KBM-7 (cell line): ENCODE measurements around the gene MALSU1.

Source experiments
- DNase-seq: peaks from one replicate; pipeline ENCODE4 v3.0.0-alpha.2; 2015
- in situ Hi-C: fragments of 300-500 bp; cut with MboI; formaldehyde crosslinking; loops from 2 replicates; pipeline ENCODE4 v1.14.3; 2020; ENCODE audit warnings: low sequenced_read_pairs, low pct_unique_long_range_greater_than_20kb, mixed read lengths

The MALSU1 gene

DNA sequence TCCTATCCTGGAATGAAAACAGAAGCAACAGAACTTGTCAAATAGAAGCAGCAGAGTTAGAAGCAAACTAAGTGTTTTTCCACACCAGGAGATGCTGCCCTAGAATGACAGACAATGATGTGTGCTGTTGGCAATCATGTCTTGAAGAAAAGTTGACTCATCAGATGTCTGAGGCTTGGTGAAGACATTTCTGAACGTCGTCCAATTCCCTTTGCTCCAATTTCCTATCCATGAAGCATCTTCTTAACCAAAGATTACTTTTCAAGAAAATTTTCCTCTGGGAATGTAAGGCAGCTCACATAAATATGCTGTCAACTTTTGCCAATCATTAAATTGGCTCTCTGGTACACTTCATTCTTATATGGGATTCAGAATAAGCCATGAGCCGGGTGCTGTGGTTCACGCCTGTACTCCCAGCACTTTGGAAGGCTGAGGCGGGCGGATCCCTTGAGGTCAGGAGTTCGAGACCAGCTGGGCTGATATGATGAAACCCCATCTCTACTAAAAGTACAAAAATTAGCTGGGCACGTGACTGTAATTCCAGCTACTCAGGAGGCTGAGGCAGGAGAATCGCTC, 34.6 kb downstream of the MALSU1 start:
- in situ Hi-C loops: no loop called here
- no peak for DNase-seq

DNA sequence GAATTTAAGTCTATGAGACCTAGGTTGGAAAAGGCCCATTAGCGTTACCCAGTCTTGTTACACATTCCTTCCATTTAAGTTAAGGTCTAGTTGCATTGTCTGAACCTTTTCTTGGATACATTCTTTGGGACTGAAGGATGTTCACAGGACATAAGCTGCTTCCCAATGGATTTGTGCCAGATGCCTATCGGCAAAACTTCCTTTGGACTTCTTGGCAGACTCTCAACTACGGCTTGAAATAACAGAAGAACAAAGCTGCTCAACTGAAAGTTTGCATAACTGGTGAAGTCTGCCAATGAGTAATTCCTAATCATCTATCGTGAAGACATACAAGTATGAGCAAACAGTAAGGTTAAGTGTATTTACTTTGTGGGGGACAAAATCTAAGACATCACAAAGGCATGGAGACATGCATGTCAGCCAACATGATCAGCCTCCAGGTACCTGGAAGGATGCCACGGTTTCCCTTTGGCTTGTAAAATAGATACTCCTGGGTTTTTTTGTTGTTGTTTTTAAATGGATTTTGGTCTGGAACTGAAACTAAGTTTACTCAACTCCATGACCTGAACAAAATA, 35.4 kb downstream of the MALSU1 start:
- in situ Hi-C loops: no loop called here

DNA sequence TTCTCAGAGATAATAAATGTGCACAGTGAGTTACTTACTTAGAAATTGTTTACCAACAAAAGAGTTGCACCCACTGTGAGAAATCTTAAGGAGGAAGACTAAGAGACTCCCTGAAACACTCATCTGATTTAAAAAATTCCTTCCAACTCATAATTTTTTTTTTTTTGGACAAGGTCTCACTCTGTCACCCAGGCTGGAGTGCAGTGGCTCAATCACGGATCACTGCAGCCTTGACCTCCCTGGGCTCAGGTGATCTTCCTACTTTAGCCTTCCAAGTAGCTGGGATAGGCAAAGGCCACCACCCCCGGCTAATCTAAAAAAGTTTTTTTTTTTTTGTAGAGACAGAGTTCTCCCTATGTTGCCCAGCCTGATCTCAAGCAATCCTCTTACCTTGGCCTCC, 36.0 kb downstream of the MALSU1 start:
- DNase-seq: no peak
- in situ Hi-C loops: no loop called here

More for the DNA sequence above, 35.4 kb downstream of the MALSU1 start:
- no peak for DNase-seq

DNA sequence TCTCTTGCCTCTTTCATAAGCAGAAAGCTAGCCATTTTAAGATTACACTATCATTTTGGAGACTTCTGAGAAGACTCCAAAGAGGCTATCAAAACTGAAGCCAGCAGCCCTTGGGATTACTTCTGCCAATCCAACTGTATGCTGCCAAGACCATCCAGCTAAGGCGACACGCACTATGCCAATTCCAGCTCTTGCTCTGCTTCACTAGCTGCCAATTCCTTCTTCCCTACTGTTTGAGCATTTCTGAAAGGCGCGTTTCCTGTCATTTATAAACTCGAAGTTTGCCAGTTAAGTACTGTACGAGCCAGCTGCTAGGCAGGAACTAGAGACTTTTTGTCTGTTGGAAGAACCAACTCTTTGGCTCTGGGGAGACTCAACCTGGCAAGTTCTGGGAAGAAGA, 36.5 kb downstream of the MALSU1 start:
- no peak for DNase-seq
- in situ Hi-C loops: no loop called here

DNA sequence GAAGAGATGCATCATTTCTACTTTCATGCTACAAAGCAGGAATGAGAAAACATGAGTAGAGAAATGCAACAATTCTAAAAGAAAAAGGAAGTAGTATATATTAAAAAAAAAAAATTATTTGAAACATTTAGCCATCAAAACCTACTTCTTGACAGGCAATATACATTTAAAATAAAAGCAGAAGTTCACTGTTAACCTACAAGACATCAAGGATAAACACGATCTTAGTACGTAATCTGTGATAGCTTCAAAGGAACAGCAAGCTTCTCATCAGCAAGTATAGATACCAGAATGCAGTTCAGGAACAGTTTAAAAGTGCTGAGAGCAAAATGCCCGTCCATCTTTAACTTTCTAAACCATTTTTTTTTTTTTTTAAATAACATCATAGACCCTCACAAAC, 36.9 kb downstream of the MALSU1 start:
- in situ Hi-C loops: no loop called here
- no peak for DNase-seq

DNA sequence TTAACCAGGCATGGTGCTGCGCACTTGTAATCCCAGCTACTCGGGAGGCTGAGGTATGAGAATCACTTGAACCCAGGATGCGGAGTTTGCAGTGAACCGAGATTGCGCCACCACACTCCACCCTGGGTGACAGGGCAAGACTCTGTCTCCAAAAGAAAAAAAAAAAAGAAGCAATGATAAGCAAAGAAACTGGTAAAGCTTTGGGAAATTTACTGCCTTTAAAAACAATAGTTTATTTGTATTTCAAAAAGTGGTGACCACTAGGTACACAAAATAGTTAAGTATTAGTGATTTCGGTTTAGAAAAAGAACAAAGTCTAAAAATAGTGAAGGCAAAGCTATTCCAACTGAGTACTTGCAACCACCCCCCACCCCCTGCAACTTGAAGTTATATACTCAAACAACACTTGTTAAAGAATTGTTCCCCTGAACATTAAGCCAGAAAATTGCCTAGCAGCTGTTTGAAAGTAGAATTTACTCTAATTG, 37.7 kb downstream of the MALSU1 start:
- in situ Hi-C loops: no loop called here
- DNase-seq: no peak

DNA sequence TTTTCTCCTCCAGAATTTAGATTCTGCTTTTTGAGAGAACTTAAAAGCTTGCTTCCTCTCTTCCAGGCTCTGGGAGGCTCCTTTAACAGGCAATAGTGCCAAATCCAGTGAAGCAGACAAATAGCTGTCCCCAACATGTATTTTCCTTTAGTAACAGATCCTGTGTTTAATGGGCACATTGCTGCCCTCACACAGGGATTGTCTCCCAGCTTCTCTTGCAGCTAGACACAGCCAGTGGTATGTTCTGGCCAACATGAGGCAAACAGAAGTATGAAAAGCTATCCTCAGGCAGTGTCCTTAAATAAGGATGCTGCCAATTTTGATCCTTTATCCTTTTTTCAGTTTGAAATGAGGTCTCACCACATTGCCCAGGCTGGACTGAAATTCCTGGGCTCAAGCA, 38.2 kb downstream of the MALSU1 start:
- DNase-seq: no peak
- in situ Hi-C loops: no loop called here

DNA sequence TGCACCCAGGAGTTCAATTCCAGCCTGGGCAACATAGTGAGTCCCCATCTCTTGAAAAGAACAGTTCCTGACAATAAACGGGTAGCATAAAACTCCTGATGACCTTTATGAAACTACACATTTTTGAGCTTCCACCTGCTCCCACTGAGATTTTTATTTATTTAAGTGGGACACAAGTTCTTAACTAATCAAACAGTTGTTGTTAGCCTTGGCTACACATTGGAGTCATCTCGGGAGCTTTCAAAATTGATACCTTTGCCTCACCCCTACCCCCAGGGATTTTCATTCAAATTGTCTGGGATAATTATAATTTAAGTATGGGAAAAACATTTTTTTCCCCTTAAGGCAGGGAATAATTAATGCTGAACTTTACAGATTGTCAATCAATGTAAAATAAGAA, 39.3 kb downstream of the MALSU1 start:
- no peak for DNase-seq
- in situ Hi-C loops: no loop called here

DNA sequence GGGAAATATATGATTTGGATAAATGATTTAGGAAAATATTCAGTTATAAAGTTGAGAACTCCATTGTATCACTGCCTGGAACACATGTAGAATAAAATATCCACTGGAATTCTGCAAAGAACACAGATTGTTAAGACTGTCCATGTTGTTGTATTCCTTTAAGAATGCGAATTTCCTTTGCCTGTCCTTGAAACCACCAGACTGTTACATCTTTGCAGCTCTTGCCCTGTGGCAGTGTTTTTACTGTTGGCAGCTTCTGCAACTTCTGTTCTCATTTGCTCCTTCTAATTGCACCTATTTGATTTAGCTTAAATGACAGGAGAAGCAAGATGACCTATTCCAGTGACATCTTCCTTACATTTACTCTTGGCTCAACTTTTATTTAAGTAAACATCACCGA, 39.7 kb downstream of the MALSU1 start:
- in situ Hi-C loops: no loop called here
- DNase-seq: no peak

DNA sequence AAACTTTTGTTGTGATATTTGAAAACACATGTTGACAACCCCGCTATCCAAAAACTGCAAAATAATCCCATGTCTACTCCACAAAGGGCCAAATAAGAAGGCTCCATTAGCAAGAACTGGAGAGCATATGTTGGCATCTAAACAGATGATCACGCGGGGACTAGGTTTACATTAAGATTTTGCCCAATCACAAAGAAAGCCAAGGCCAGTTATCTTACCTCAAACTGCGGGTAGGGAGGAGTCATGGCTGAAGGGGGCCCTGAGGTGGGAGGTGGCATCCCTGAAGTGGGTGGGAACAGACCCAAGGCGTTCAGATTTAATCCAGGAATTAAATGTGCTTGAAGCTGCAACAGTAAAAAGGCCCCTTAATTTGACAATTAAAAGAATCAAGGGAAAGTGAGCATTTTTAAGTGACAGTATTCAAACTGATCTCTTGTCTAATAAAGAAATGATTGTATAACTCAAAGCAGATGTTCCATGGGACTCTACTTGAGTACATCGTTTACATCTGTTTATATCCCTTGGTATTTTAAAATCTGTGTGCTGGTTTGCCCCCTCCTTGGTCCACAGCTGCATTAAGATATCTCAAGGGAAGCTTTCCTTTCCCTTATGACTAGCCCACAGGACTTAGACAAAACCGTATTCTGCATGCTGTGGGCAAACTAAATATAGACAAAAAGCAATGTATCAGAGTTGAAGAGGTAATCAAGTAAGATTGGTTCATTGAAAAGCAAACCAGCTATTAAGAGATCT, 42.9 kb downstream of the MALSU1 start:
- DNase-seq: no peak
- in situ Hi-C loops: no loop called here

DNA sequence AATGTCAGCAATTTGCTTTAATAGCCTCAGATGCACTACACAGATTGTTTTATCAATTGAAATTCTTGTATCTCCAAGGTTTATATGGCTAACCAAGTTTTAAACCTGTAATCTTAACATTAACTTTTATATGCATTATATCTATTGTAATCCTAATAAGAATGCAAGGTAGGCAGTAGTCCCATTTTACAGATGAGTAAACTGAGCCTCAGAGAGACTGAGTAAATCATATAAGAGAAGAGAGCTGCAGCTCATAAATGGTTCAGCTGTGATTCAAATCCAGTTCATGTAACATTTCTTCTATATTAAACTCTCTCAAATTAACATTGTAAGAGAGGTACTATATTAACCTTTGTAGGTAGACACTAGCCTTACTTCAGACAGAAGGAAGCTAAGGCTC, 44.0 kb downstream of the MALSU1 start:
- DNase-seq: no peak
- in situ Hi-C loops: no loop called here

DNA sequence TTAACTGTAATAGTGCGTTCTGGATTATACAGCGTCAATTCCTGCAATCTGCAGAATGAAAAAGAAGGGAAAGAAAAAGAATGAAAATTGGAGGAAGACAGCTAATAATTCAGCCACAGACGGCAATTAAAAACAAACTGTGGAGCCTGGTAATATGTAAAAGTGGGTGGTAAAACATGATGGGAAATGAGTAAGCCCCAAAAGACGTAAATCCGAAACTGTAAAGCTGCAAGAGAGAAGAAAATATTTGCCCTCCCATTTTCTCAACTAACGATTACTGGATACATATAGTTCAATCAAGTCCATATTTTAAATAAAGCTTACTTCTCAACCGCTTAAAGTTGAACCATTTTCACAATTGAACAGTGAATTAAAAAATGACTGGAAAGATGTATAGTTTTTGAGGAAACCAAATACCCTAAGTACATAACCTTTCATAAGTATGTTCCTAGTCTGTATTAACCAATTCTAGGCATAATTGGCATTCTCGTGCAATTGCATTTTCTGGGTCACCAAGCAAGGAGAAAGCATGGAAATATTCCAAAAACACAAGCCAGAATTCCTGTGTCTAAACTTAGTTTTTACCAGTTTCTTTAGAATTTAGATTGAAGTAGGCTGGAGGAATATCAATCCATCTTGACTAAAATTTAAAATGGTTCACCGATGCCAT, 44.8 kb downstream of the MALSU1 start:
- no peak for DNase-seq
- in situ Hi-C loops: no loop called here

DNA sequence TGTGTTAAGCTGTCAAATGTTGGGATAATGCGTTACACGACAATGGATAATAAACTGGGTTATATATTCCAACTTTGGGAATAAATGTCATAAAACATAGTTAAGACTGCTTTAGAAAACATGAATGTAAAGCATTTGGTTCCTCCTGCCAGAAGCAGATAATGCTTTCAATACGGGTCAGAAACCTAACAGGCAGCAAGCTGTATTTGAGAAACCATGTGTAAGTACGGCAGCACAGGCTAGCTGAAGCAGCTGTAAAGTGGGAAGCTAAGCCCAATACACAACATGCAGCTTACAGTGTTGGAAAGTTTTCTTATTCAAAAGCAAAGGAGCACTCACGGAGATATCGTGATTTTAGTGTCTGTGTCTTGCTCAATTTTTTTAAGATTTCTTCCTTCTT, 46.5 kb downstream of the MALSU1 start:
- in situ Hi-C loops: no loop called here
- DNase-seq: no peak

DNA sequence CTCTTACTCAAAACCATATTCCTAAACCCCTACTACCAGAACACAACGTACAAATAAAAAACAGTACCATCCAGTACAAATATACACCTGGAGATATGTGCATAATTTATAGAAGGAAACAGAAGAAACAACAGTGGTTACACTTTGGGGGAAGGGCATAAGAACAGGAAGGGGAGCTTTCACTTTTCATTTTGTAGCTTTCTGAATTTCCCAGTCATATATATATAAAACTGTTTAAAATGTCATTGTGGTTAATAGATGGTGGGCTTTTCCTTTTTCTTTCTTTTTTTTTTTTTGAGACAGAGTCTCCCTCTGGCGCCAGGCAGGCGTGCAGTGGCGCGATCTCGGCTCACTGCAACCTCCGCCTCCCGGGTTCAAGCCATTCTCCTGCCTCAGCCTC, 47.2 kb downstream of the MALSU1 start:
- in situ Hi-C loops: no loop called here

DNA sequence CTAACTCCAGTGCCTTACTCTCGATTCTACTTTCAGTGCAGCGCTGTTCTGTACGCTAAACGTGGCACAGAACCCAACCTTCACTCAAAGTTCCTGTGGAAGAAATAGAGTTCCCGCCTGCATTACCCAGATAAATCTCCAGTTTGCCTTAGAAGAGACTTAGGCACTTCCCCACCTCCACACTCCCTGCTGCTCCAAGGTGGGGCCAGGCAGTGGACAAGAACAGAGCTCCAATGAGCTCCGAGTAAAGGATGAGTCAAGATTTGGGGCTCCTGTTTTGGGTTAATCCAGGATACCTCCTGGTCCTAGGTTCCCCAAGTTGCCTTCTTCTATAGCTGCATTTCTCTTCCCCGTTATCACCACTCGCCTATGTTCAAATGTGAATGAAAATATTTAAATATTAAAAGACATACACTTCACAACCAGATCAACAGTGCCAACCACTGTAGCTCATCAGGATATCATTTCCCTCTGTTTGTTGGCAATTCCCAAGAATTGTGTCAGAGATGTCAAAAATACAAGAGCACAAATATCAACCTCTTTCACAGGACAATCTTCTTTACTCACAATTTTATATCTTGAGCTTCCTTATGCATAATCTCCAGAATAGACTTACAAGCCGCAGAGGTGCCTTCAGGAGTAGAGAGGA, 48.0 kb downstream of the MALSU1 start:
- in situ Hi-C loops: no loop called here
- no peak for DNase-seq

More for the DNA sequence above, 47.2 kb downstream of the MALSU1 start:
- DNase-seq: no peak

DNA sequence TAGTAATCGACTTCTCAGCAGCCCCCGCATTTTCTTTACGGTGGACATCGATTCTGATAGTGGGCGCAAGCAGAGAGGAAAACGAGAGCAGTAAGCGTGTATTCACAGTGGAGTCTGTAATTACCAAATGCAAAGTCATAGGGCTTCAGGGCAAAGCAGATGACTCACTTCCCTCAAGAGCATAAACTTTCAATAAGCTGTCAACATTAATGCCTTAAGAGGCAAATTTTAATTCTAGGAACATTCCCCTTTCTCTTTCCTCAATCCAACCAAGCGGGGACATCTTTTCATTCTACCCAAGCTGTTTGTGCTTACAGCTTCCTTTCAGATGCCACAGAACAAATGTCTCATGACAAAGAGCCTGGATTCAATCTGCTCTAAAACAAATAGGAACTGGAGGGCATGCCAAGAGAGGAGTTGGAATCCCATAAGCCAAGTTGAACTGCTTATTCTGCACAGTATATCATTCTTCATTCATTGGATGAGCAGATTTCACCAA, 48.6 kb downstream of the MALSU1 start:
- DNase-seq: peak; percentile 18
- in situ Hi-C loops: no loop called here

DNA sequence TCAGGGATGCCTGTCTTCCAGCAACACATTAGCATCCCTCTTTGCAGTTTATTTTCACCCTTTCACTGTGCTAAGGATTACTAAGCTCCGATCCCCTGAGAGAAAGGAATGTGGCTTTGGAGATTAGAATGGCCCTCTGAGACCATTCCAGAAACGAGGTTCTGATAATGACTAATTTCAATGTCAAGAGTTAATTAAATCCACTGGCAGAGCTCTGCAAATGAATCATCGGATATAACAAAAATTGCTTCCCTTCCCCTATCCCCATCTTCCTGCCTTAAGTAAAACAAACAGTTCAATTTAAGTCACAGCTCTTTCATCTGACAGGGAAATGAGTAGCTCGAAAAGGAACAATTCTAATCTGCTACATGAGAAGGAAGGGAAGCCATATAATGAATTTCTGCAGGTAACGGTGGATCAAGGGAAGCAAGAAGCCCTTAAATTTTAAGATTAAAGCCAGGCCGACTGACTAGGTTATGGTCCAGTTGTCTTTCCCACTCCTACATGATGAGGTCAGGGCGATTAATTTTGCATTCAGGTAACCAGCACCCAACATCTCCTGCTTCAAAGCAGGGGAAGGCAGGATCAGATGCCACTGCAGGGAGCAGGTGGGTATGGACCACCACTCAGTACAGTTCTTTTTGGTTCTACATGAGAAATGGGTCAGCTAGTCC, 50.5 kb downstream of the MALSU1 start:
- DNase-seq: no peak
- in situ Hi-C loops: no loop called here

DNA sequence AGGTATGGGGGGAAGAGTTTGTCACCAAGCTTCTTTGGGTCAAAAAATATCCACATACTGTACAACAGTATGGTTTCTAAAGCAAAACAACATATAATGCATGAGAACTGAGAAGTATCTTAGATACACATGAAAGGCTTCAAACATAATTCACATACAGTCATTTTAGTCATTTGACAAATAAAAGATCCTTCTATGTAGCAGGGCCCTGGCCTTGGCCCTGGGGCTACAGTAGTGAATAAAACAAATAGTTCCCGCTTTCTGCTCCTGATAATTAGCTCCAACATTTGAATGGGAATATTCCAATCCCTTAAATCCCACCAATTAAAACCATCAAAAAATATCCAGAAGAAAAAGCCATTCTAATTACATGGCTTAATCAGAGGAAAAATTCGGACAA, 51.3 kb downstream of the MALSU1 start:
- no peak for DNase-seq
- in situ Hi-C loops: no loop called here

DNA sequence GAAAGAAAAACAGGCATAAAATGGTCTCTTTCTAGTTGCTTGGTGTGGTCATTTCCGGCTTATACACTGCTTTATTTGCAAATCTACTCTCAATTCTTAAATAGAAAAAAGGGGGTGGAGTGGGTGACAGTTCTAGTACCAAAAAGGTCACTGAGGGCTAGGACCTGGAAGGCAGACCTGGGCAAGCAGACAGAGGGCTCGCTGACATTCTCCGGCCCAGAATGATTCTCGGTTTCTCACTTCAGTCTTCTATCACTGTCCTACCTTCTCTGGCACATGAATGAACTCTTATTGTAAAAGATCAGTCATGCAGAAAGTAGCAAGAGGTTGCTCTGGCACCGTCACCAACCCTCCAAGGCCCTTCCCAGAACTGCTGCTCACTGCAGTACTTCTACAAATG, 54.0 kb downstream of the MALSU1 start:
- in situ Hi-C loops: no loop called here
- no peak for DNase-seq
